Central memory CD4-positive, alpha-beta T cell (primary cell): ENCODE results near the gene MUC22.

ENCODE experiments used
- DNase-seq: peaks from one replicate; pipeline ENCODE4 v3.0.0; 2022

Gene MUC22

DNA sequence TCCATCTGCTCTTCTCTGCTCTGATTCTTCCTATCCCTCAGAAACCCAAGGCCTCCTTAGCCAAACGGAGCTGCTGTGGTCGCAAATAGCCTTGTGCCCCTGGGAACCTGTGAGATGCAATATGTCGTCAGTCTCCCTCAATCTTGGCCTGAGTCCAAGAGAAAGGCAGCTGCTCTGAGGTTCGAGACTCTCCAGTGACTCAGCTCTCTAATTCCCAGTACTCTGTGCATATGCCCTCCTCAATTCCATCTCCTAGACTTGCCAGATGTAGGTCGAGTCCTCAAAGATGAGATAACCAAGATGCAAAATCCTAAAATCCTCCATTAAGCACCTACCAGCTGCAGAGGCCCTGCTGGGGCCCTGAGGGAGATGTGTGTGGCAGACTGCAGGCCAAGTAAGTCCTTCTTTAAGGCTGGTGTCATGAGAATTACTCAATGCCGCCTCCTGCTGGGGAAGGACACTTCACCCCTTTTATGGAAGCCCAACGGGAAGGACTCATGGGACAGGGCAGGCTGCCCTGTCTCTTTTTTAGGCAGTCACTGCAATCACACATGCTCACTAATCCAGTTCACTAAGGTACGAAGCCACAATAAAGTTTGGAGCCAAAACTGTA lies 73.6 kb downstream of the MUC22 start:
- no peak for DNase-seq
